ENCODE results near the gene FDX1. TPM values are rescaled to one million over a fixed set of nuclear protein-coding genes. Genes with fewer than 3 reads are reported as not detected.

Gene FDX1
- polyA plus RNA-seq, 2 of the 4 experiments (the other 2 are of a cell fraction), result 13.3 to 15.0 TPM

DNA sequence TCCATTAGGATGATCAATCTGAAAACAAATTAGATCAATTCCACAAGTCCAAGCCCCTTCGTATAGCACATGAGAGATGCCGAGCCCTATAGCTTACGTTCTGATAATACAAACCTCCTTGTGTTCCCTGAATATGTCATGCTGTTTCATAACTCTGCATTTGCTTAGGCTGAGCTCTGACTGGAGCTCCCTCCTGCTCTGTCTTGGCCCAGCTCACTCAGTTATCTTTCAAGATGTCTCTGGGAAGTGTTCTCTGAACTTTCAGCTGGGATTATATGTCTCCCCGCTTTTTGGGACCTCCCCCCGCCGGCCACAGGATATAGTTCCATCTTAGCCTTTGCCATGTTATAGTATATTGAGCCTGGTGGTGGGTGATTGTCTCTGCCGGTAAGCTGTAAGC, 44.0 kb downstream of the FDX1 start:
- Histone ChIP-seq H3K4me1 (peaks cover 5% of the 10 kb centered on the region; the same call in 1 of the 3 replicates), H3K9me3 (no peaks in the 10 kb centered on the region), H3K27ac (no peak overlapping the region), H3K4me2 (no peak overlapping the region), H3K4me3 (no peak overlapping the region)
- WGBS (ENCODE audit: missing lambda C conversion rate), result 97% methylated on average over 7 of the region's 7 CpGs
- CTCF ChIA-PET, result interaction anchor here (1.6 kb wide), 1 partner anchor 16 kb away, joined by 4 read pairs; no protein-coding TSS in a partner anchor
- no peak for DNase-seq (ENCODE audit: low read depth in 1 of 2, low spot score in 1 of 2)
- FAIRE-seq, result no peak
- no peak for ATAC-seq
- TF ChIP-seq PHF8 (IDR thresholded peaks at IDR 0.05; ENCODE audit: borderline replicate concordance, low read depth), result no peak
- no peak for TF ChIP-seq CBX2 (IDR thresholded peaks at IDR 0.05; ENCODE audit: borderline replicate concordance, low read depth)
- no peak for TF ChIP-seq CHD4 (IDR thresholded peaks at IDR 0.05; ENCODE audit: borderline replicate concordance)
- TF ChIP-seq BHLHE40 (IDR thresholded peaks at IDR 0.05; ENCODE audit: low read depth, low read length), result no peak
- TF ChIP-seq, protein P1, sequence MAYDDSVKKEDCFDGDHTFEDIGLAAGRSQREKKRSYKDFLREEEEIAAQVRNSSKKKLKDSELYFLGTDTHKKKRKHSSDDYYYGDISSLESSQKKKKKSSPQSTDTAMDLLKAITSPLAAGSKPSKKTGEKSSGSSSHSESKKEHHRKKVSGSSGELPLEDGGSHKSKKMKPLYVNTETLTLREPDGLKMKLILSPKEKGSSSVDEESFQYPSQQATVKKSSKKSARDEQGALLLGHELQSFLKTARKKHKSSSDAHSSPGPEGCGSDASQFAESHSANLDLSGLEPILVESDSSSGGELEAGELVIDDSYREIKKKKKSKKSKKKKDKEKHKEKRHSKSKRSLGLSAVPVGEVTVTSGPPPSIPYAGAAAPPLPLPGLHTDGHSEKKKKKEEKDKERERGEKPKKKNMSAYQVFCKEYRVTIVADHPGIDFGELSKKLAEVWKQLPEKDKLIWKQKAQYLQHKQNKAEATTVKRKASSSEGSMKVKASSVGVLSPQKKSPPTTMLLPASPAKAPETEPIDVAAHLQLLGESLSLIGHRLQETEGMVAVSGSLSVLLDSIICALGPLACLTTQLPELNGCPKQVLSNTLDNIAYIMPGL (CRISPR knock-in tag; IDR thresholded peaks at IDR 0.05; ENCODE audit: borderline replicate concordance), result no peak
- TF ChIP-seq, protein P2, sequence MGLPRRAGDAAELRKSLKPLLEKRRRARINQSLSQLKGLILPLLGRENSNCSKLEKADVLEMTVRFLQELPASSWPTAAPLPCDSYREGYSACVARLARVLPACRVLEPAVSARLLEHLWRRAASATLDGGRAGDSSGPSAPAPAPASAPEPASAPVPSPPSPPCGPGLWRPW (IDR thresholded peaks at IDR 0.05), result no peak
- TF ChIP-seq, protein P3, sequence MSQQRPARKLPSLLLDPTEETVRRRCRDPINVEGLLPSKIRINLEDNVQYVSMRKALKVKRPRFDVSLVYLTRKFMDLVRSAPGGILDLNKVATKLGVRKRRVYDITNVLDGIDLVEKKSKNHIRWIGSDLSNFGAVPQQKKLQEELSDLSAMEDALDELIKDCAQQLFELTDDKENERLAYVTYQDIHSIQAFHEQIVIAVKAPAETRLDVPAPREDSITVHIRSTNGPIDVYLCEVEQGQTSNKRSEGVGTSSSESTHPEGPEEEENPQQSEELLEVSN (IDR thresholded peaks at IDR 0.05; ENCODE audit: borderline replicate concordance, low read depth), result no peak
- no peak for TF ChIP-seq ZFP36 (IDR thresholded peaks at IDR 0.05; ENCODE audit: borderline replicate concordance, partially characterized antibody)
- no peak for TF ChIP-seq HEYL (CRISPR knock-in tag; IDR thresholded peaks at IDR 0.05)
- TF ChIP-seq POLR2AphosphoS2 (conservative IDR thresholded peaks at IDR 0.05; ENCODE audit: low read length), result no peak
- TF ChIP-seq FOSL2 (IDR thresholded peaks at IDR 0.05), result no peak
- TF ChIP-seq FOSL2 (CRISPR knock-in tag; IDR thresholded peaks at IDR 0.05), result no peak
- TF ChIP-seq ESRRA (IDR thresholded peaks at IDR 0.05; ENCODE audit: borderline replicate concordance, low read length), result no peak
- TF ChIP-seq HDAC2 (IDR thresholded peaks at IDR 0.05), result no peak
- no peak for TF ChIP-seq TP53 (CRISPR knock-in tag; IDR thresholded peaks at IDR 0.05)
- no peak for TF ChIP-seq ZC3H11A (IDR thresholded peaks at IDR 0.05)
- TF ChIP-seq FOSB (CRISPR knock-in tag; IDR thresholded peaks at IDR 0.05), result no peak
- TF ChIP-seq, protein P4, sequence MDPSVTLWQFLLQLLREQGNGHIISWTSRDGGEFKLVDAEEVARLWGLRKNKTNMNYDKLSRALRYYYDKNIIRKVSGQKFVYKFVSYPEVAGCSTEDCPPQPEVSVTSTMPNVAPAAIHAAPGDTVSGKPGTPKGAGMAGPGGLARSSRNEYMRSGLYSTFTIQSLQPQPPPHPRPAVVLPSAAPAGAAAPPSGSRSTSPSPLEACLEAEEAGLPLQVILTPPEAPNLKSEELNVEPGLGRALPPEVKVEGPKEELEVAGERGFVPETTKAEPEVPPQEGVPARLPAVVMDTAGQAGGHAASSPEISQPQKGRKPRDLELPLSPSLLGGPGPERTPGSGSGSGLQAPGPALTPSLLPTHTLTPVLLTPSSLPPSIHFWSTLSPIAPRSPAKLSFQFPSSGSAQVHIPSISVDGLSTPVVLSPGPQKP (IDR thresholded peaks at IDR 0.05; ENCODE audit: low read depth, low read length), result no peak
- TF ChIP-seq JUNB (IDR thresholded peaks at IDR 0.05), result no peak
- TF ChIP-seq, protein P5, sequence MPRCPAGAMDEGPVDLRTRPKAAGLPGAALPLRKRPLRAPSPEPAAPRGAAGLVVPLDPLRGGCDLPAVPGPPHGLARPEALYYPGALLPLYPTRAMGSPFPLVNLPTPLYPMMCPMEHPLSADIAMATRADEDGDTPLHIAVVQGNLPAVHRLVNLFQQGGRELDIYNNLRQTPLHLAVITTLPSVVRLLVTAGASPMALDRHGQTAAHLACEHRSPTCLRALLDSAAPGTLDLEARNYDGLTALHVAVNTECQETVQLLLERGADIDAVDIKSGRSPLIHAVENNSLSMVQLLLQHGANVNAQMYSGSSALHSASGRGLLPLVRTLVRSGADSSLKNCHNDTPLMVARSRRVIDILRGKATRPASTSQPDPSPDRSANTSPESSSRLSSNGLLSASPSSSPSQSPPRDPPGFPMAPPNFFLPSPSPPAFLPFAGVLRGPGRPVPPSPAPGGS (IDR thresholded peaks at IDR 0.05), result no peak
- POLR2A ChIA-PET, result no interaction called here

DNA sequence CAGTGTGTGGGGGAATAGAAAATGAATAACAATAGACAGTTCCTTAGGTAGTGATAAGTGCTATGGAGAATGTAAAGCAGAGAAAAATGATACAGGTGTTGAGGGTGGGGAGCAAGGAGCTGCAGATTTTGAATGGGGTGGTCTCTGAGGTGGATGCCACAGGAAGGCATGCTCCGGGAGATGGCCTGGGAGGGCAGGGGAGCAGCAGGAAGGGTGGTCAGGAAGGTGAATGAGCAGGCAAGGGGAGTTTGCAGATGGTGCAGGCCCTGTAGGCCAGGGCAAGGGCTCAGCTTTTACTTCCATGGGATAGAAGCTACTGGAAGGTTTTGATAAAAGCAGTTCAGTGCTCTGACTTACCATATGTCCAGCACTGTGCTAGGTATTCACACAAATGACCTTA, 44.8 kb downstream of the FDX1 start:
- ATAC-seq (no peak; a peak in 1 of 6 replicates), FAIRE-seq (no peak), DNase-seq (ENCODE audit: low read depth in 1 of 2, low spot score in 1 of 2) (no peak)
- Histone ChIP-seq H3K4me3 (no peak overlapping the region), H3K27ac (no peak overlapping the region), H3K4me2 (no peak overlapping the region), H3K9me3 (no peaks in the 10 kb centered on the region), H3K4me1 (peaks cover 5% of the 10 kb centered on the region; the same call in 1 of the 3 replicates)
- ChIA-PET POLR2A (no interaction called here), CTCF (interaction anchor here (1.6 kb wide), 1 partner anchor 17 kb away, joined by 4 read pairs; no protein-coding TSS in a partner anchor)
- WGBS (ENCODE audit: missing lambda C conversion rate), result 93% methylated on average over 1 of the region's 1 CpG
- TF ChIP-seq ESRRA (IDR thresholded peaks at IDR 0.05; ENCODE audit: borderline replicate concordance, low read length) (no peak), EHF (CRISPR knock-in tag; IDR thresholded peaks at IDR 0.05) (no peak), CBX2 (IDR thresholded peaks at IDR 0.05; ENCODE audit: borderline replicate concordance, low read depth) (no peak), NFE2L2 (conservative IDR thresholded peaks at IDR 0.05; ENCODE audit: low read length) (no peak), NPAS2 (CRISPR knock-in tag; IDR thresholded peaks at IDR 0.05; ENCODE audit: borderline replicate concordance) (no peak), POLR2AphosphoS2 (conservative IDR thresholded peaks at IDR 0.05; ENCODE audit: low read length) (no peak), CBX8 (IDR thresholded peaks at IDR 0.05) (no peak), RAD21 (conservative IDR thresholded peaks at IDR 0.05 in 1 of 2, IDR thresholded peaks at IDR 0.05 in 1 of 2) (no peak)
- TF ChIP-seq, protein P6, sequence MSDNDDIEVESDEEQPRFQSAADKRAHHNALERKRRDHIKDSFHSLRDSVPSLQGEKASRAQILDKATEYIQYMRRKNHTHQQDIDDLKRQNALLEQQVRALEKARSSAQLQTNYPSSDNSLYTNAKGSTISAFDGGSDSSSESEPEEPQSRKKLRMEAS (IDR thresholded peaks at IDR 0.05), result no peak

Data from A549 (cell line).